Right ventricle myocardium inferior (tissue), 1 donor: ENCODE results near the gene CCDC13. TPM values are rescaled to one million over a fixed set of nuclear protein-coding genes. Genes with fewer than 3 reads are reported as not detected.

Experiments used
- ATAC-seq: fragments of 200-7000 bp; cut with Tn5 transposase; one replicate; pipeline ENCODE4 v1.9.1; 2020; ENCODE audit warnings: mild to moderate bottlenecking, moderate library complexity
- DNase-seq: peaks from one replicate; pipeline ENCODE4 v3.0.0; 2021; ENCODE audit errors: missing footprints
- intact Hi-C: fragments of 100-400 bp; cut with DNase I; formaldehyde crosslinking; loops from one replicate; pipeline ENCODE4 v1.11.0; 2022
- total RNA-seq: library from RNA; stranded (reverse); fragmentation: NEBNext Ultra II Directional; extraction: Animal tissue kit (Norgen Biotek cat#: 25700); gene quantifications from one replicate; pipeline ENCODE4 v1.2.1, GENCODE V29; 2021
- donor health status: DM: no; HTN: yes; CAD: no; lungs with severe emphysema.

CCDC13 gene
- total RNA-seq, 1 donor from 2014 or later, result 0.41 TPM

DNA sequence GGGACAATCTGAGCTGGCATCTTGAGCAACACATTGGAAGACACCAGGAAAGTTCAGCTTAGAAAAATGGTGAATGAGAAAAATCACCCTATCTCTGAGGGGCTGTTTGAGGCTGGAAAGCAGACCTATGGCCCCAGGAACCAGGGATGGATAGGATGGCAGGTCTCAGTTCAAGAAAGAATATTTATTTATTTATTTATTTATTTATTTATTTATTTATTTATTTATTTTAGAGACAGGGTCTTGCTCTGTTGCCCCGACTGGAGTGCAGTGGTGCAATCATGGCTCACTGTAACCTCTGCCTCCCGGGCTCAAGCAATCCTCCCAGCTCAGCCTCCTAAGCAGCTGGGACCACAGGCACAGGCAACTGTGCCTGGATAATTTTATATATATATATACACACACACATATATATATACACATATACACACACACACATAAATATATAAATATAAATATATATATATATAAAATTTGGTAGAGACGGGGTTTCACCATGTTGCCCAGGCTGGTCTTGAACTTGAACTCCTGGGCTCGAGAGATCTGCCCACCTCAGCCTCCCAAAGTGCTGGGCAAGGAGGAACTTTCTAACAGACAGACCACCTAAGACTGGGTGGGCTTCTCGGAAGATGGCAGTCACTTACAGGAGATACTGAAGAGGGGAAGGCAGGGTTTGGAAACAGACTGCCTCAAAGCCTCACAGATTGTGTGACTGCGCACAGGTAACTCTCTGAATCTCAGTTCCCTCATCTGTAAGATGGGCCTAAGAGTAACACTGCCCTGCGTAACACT is 29.7 kb downstream of the CCDC13 start:
- ATAC-seq (no peak), DNase-seq (no peak)
- intact Hi-C loops, result no loop called here

DNA sequence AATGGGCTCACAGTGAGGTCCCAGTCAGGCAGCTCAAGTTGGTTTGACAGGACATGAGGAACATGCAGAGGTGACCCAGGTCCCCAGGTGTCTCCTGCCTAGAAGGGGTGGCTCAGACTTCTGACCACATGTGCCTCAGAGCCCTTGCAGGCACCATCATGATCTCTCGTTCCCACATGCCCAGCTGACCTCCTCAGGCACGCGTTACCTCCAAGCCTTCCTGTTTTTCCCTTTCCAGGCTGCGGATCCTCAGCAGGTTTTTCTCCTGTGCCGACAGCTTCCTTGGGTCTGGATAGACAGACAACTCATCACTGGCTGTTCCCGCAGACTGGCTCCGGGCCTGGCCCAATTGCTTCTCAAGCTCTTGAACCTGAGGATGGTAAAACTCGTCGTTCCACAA is 30.4 kb downstream of the CCDC13 start:
- ATAC-seq, result no peak
- intact Hi-C loops, result no loop called here
- DNase-seq, result no peak

DNA sequence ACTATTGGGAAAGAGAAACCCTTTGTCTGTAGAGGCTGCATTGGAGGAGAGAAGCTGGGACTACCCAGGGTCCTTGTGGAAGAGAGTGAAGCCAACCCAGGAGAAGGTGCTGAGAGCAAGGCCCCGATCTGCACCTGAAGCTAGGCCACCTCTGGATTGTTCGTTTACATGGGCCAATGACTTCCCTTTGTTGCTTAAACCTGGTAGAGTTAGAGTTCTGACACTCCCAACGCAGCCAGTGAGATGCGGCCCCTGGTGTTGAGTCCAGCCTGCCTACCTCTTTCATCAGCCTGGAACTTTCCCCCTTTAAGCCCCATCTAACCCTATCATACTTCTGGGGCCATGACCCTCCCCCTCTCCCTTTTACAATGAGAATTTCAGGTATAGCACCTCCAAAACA is 30.8 kb downstream of the CCDC13 start:
- no peak for DNase-seq
- intact Hi-C loops, result no loop called here

DNA sequence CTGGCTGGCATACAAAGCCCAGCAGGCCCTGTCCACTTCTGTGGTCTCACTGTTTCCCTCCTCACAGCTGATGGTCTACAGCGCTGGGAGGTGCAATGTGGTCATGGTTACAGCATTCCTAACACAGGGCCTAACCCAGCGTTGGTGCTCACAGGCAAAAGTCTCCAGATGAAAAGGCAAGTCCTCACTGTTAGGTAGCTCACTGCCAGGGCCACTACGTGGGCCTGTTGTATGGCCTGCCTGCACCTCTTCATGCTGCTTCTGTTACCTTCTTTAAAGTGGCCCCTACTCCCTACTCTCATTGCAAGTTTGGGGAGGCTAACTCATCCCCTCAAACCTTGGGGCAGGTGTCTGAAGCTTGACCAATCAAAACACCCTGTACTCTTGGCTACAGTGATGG is 31.3 kb downstream of the CCDC13 start:
- ATAC-seq, result no peak
- no peak for DNase-seq
- intact Hi-C loops, result no loop called here

More for the DNA sequence above, 30.8 kb downstream of the CCDC13 start:
- ATAC-seq, result no peak

DNA sequence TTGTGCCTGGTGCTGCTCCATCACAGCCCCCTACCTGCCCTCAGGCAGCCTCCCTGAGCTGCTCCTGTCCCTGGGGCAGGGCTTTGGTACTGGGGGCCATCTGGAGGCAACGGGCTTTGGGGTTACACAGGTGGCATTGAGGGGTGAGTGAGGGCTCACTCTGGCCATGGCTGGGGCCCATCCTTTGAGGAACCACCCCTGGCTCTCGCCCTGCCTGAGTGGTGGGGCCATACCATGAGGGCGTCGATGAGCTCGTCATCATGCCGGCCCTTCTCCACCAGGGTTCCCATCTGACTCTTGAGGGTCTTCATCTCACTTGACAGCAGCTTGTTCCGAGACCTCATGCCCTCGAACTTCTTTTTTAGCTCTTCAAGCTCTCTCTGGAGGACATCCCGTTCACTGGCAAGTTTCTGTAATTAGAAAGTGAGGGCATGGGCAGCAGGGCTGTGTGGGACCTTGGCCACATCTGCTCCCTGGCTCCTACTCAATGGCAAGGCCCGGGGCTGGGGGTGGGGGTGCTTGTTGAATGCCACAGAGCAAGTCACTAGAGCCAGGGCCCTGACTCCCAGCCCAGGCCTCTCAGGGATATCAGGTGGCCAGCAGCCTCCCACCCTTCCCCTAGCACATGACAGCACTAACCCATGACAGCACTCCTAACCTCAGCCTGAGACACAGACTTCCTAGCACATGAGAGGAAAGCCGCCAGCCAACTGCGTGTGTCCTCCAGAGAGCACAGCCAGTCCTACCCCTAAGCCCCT is 33.5 kb downstream of the CCDC13 start:
- intact Hi-C loops, result loop anchor here (1.0 kb wide), 3 partner anchors 9 to 55 kb away; no protein-coding TSS in a partner anchor
- DNase-seq (peak; percentile 92), ATAC-seq (peak; percentile 96)

DNA sequence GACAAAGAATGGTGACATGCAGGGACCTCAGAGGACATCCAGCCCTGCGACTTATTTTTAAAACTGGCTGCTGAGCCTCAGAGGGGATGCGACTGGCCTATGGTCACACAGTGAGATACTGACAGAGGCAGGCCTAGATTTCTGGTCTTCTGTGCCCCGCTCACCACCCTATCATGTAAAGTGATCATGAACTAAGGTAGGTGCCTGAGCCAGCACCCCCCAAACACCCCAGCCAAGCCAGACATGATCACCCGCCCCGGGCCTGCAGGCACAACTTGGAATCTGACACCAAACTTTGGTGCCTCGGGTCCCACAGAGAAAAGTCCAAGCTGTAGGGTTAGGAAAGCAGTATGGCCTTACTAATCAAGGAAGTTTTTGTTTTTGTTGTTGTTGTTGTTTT is 36.5 kb downstream of the CCDC13 start:
- ATAC-seq (no peak), DNase-seq (no peak)
- intact Hi-C loops, result no loop called here

DNA sequence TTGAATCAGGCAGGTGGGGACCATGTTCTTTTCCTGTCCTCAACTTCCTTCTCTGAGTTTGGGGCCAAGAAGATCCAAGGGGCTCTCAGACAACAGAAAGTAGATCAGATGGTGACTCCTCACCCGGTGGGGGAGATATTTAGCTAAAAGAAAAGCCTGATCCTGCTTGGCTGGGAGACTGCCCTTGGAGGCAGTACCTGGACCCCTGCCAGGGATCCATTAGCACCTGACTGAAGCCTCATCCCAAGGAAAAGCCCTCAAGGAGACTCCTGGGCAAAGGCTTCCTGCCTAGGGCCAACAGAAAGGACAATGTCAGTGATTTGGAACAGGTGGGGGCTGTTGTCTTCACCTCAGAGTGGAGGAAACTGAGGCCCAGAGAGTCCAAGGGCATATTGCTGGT is 37.0 kb downstream of the CCDC13 start:
- DNase-seq, result no peak
- no peak for ATAC-seq
- intact Hi-C loops, result no loop called here

DNA sequence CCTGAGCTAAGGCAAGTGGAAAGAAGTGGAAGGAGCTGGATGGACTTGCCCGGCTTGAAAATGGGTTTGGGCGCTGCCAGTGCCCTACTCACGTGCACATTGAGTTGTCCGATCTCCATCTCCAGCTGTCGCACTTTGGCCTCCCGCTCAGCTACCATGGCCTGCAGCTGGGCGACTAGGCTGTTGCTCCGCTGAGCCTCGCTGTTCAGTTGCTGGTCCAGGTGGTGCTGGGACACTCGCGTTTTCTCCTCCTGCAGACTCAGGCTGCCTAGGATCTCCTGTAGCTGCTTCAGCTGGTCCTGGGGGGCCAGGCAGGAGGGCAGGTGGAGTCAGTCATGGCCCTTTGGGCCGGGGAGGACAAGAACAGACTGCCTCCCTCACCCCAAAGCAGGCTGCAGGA is 37.4 kb downstream of the CCDC13 start:
- intact Hi-C loops, result no loop called here
- no peak for ATAC-seq
- no peak for DNase-seq

DNA sequence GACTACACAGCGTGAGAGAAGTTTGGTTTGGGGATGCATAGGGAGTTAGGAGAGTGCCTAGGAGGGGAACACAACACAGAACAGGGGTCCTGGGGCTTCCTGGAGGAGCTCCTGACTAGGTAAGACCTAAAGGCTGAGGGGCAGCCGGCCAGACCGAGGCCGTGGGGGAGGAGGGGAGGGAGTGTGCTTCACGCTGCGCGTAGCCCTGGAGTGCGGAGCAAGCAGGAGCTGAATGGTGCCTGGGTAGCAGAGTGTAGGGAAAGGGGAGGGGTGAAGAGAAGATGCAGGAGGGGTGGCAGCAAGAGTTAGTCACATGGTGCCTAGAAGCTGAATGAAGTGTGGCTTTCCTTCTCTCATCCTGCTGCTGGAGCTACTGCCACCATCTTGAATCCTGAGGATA is 38.0 kb downstream of the CCDC13 start:
- intact Hi-C loops, result no loop called here
- no peak for ATAC-seq
- DNase-seq, result no peak

DNA sequence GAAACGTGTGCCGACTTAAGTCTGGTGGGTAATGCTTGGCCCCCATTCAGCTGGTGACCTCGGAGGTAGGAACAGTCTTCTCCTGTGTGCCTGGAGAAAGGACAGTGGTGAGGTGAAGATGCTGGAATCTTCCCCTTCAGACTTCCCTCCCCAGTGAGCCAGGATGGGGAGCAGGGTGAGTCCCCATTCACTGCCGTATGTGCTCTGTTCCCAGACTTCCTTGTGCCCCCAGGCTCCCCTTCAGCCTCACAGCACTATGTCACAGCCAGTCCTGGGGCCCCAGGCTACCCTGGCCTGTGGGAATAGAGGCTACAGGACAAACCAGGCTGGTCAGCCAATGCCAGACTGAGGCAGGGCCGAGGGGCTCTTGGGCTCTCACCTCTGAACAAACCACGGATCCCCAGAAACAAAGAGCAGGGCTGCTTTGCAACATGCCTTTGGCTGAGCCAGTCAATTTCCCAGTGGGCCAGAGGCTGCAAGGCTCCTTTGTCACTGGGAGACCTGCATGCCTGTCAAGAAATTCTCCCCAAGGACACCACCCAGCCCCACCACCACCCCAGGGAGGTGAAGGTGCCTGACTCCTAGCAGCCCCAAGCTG is 38.7 kb downstream of the CCDC13 start:
- intact Hi-C loops, result no loop called here
- ATAC-seq, result no peak
- DNase-seq, result no peak

DNA sequence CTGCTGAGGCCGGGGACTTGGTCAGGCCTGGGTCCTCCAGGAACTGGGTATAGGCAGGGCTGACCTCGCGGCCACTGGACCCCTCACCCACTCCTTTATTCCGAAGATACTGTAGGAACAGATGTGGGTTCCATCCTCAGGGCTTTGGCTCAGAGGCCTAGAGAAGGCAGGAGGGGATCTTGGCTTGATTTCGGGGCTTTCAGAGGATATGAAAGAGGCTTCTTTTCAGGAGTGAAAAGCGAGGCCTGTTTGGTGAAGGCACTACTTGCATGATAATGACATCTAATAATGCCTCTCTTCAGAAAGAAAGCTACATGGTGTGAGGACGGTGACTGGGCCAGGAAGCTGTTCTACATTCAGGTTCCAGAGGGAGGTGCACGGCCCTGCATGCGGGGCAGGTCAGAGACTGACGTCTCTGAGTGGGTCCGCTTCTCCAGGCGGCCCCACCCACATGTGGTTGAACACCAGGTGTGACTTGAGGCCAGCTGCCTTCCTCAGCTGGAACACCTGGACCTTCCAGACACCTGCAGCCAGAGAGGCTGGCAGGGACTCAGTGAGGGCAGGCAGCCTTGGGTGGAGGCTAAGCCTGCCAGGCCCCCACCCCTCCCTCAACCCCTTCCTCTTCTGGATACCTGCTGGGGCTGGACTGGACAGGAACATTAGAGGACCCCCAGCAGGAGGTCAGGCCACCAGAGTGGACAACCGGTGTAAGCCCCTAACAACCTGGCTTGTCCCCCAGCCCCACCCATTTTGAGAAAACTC is 39.4 kb downstream of the CCDC13 start:
- intact Hi-C loops, result no loop called here
- DNase-seq, result no peak
- ATAC-seq, result no peak

DNA sequence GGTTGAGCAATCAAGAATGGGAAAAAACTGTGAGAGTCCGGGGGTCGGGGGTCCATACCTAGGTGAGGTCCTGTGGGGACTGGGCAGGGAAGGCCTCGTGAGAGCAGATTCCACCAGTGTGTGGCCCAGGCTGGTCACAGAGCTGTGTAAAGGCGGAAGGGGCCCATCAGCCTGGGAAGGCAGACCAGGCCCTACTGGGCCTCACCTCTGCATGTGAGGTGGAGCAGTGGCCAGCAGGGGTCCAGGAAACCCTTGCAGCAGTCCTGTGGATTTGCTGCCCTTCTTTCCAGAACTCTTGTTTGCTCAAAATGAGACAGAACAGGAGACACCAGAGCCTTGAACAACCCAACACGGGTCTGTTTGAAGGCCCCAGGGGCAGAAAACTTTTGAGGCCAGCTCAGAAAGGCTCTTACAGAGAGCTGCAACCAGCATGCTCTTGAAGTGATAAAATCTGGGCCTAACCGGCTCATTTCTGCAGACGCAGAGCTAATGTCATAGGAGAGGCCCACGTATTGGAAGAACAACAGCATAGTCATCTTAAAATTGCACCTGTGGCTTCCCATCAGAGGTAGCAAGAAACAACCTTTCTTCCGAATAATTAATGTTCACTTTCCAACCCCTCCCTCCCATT is 40.1 kb downstream of the CCDC13 start:
- DNase-seq (no peak), ATAC-seq (no peak)
- intact Hi-C loops, result no loop called here

DNA sequence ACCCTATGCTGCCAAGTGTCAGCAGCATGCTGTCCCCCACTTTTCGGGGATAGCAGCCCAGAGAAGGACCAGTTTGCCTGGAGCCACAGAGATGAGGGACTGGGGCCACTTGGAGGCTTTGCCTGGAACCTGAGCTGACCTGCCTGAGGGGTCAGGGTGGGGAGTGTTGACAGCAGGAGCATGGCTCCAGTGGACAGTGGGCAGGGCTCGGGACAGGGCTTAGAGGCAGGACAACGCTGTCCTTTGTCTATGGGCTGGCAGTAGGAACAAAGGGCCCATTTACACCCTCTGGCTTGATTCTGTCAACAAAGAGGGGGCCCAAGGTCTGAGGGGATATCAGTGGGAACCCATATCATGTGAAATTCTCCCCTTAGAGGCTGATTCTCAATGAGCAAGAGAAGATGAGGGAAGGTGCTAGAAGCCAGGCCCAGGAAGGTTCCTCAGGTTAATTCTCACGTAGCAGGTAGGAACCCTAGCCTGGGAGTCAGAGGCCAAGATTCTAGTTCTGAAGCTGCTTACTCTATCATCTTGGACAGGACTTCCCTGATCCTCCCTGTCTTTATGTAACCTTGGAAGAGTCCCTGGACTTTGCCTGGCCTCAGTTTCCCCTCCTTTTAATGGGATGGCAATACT is 40.7 kb downstream of the CCDC13 start:
- ATAC-seq (no peak), DNase-seq (no peak)
- intact Hi-C loops, result no loop called here

DNA sequence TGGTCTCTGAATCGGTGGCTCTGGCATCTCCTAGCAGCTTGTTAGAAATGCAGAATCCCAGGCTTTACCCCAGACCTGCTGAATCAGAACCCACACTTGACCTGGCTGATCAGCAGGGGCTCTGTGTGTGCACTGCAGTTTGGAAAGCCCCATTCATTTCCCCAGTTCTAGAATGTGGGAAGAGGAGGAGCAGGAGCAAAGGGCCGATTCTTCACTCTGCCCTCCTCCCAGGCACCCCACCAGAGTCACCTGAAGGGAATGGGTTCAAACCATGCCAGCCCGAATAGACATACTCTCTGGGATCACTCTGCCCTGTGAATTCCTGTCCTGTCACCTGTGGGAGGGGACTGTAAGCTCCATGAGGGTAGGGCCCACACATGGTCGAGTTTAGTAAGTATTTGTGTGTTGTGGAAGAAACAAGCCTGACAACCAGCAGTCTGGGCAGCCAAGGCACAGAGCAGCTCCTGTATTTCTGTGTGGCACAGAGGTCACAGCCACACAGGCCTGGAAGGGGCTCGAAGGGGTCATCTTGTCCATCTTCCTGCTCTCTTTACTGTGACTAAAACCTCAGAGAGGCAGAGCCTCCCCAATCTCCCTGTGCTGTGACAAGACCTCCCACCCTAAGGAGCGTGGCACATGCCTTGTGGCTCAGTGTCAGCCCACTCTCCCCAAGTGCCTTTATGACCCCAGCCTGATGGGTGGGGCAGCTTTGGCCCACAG is 41.4 kb downstream of the CCDC13 start:
- ATAC-seq, result no peak

DNA sequence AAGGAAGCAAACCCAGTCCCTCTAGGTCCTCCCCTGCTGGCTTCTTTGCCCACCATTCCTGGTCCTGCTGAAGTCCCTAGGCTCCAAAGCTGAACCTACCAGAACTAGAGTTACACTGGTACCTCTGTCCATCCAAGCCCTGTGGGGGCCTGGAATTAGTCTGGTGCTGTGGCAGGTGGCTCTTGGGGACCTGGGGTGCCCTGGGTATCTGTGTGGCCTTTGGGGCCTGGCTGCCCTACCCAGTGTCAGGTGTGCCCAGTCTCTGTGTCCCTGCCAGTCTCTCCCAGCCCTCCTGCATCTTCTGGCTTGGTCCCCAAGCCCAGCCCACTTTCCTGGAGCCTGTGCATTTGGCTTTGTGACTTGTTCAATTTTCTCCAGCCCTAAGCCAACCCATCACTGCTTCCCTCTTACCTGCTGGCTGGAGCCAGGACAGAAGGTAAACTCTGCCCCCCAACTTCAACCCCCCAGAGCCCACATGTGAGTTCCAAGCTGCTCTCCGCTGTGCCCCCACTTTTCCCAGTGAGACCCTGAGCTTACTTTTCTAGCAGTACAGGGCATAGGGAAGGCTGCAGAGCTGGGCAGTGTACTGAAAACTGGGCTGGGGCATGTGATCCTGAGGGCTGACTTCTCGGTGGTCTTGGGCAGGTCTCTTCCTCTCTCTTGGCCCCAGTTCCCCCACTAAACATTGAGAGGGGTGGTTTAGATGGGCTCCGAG is 42.2 kb downstream of the CCDC13 start:
- no peak for ATAC-seq
- intact Hi-C loops, result loop anchor here (1.0 kb wide), 1 partner anchor 8 kb away; no protein-coding TSS in a partner anchor
- no peak for DNase-seq

More for the DNA sequence above, 41.4 kb downstream of the CCDC13 start:
- no peak for DNase-seq
- intact Hi-C loops, result no loop called here

DNA sequence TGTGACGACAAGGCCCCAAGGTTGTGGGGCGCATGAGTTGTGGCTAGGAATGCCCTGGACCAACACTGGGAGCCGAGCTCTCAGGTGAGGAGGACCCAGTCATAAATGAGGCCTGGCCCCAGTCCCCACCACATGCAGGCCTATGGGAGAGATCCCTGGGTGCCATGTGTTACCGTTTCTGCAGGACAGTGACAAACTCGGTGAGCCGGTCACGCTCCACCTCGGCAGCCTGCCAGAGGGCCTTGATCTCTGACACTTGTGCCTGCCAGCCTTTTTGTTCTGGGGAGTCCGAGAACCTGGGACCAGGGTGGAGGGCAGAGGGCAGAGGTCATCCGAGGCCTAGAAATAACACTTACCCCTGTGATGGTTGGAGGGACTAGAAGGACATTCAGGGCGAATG is 42.8 kb downstream of the CCDC13 start:
- DNase-seq (no peak), ATAC-seq (peak; percentile 9)
- intact Hi-C loops, result loop anchor here (1.0 kb wide), 1 partner anchor 9 kb away; no protein-coding TSS in a partner anchor
